Suprapubic skin (tissue), 3 donors: ENCODE results near the gene ATAD3C.
"Not testable (repeated sequence)": the region's sequence is repeated elsewhere in the genome, so short reads cannot be mapped to it uniquely, and the experiment has no call there.

Experiments used
- POLR2A ChIP-seq, 2 donors: fragments of 450-650 bp; IDR thresholded peaks; one replicate each; pipeline ENCODE4 v1.6.1; 2017; ENCODE audit warnings: antibody characterized with exemption in 2 of 2, mild to moderate bottlenecking in 2 of 2, moderate library complexity in 2 of 2
- TF ChIP-seq, protein P1 (sequence below), 2 donors: fragments of 200-600 bp in 1 of 2; fragments of 450-650 bp in 1 of 2; sonication (generic) in 1 of 2; IDR thresholded peaks; one replicate each; pipeline ENCODE4 v1.5.1; 2016 to 2019; ENCODE audit warnings: antibody characterized with exemption in 2 of 2, mild to moderate bottlenecking in 1 of 2, moderate library complexity in 1 of 2

GRCh38 chr1:1450616-1451015 is 1.1 kb downstream of the ATAD3C start:
- TF ChIP-seq, protein P1, sequence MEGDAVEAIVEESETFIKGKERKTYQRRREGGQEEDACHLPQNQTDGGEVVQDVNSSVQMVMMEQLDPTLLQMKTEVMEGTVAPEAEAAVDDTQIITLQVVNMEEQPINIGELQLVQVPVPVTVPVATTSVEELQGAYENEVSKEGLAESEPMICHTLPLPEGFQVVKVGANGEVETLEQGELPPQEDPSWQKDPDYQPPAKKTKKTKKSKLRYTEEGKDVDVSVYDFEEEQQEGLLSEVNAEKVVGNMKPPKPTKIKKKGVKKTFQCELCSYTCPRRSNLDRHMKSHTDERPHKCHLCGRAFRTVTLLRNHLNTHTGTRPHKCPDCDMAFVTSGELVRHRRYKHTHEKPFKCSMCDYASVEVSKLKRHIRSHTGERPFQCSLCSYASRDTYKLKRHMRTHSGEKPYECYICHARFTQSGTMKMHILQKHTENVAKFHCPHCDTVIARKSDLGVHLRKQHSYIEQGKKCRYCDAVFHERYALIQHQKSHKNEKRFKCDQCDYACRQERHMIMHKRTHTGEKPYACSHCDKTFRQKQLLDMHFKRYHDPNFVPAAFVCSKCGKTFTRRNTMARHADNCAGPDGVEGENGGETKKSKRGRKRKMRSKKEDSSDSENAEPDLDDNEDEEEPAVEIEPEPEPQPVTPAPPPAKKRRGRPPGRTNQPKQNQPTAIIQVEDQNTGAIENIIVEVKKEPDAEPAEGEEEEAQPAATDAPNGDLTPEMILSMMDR (IDR thresholded peaks at IDR 0.05): not testable (repeated sequence)
- not testable (repeated sequence) for TF ChIP-seq POLR2A (IDR thresholded peaks at IDR 0.05)
